Stimulated activated CD4-positive, alpha-beta T cell treated with anti-CD3 and anti-CD28 coated beads, Interleukin-12 subunit alpha, Interleukin-12 subunit beta, amount 100 ng/mL, for 4 hours (primary cell): ENCODE data around the gene C1S.
"Not testable (repeated sequence)": the region's sequence is repeated elsewhere in the genome, so short reads cannot be mapped to it uniquely, and the experiment has no call there.

ENCODE experiments used
- DNase-seq: peaks from one replicate; pipeline ENCODE4 v3.0.0-alpha.2; 2020

The C1S gene

GRCh38 chr12:7047306-7047705 is 13.2 kb upstream of the C1S start:
- no peak for DNase-seq

- DNase-seq, result not testable (repeated sequence)
These were observed 11.0 kb upstream of the C1S start for GRCh38 chr12:7049445-7049951.

GRCh38 chr12:7049973-7050372 is 10.5 kb upstream of the C1S start:
- not testable (repeated sequence) for DNase-seq

GRCh38 chr12:7054925-7055324 is 5.6 kb upstream of the C1S start:
- no peak for DNase-seq

- not testable (repeated sequence) for DNase-seq
These were observed 4.8 kb upstream of the C1S start for GRCh38 chr12:7055736-7056135.

- DNase-seq, result no peak
These were observed 2.2 kb upstream of the C1S start for GRCh38 chr12:7058163-7058845.

- no peak for DNase-seq
These were observed 1.6 kb upstream of the C1S start for GRCh38 chr12:7058850-7059395.

GRCh38 chr12:7059780-7060179 is 738 bp upstream of the C1S start:
- no peak for DNase-seq

- no peak for DNase-seq
These were observed 620 bp downstream of the C1S start for GRCh38 chr12:7061138-7061537.

- DNase-seq, result no peak
These were observed 1.1 kb downstream of the C1S start for GRCh38 chr12:7061596-7061995.

GRCh38 chr12:7064516-7064915 is 4.0 kb downstream of the C1S start:
- no peak for DNase-seq

- no peak for DNase-seq
These were observed 4.6 kb downstream of the C1S start for GRCh38 chr12:7065073-7065623.

- no peak for DNase-seq
These were observed 6.1 kb downstream of the C1S start for GRCh38 chr12:7066596-7066995.

- DNase-seq, result no peak
These were observed 6.6 kb downstream of the C1S start for GRCh38 chr12:7067096-7067495.

GRCh38 chr12:7068240-7068993 is 7.9 kb downstream of the C1S start:
- DNase-seq, result no peak

GRCh38 chr12:7068994-7069346 is 8.5 kb downstream of the C1S start:
- no peak for DNase-seq

GRCh38 chr12:7069386-7069785 is 8.9 kb downstream of the C1S start:
- no peak for DNase-seq

- DNase-seq, result no peak
These were observed 11.5 kb downstream of the C1S start for GRCh38 chr12:7072035-7072434.

GRCh38 chr12:7072554-7072953 is 12.0 kb downstream of the C1S start:
- DNase-seq, result no peak

- no peak for DNase-seq
These were observed 13.4 kb downstream of the C1S start for GRCh38 chr12:7073946-7074345.

- DNase-seq, result no peak
These were observed 15.0 kb downstream of the C1S start for GRCh38 chr12:7075518-7075917.

GRCh38 chr12:7075939-7076338 is 15.4 kb downstream of the C1S start:
- no peak for DNase-seq

- DNase-seq, result no peak
These were observed 16.0 kb downstream of the C1S start for GRCh38 chr12:7076493-7076892.

- no peak for DNase-seq
These were observed 17.6 kb downstream of the C1S start for GRCh38 chr12:7078163-7078562.
